Measurements from ENCODE around the gene STAT4.
A peak's percentile ranks its signal among the peaks of the same experiment; 100 is the strongest.

Gene STAT4

DNA sequence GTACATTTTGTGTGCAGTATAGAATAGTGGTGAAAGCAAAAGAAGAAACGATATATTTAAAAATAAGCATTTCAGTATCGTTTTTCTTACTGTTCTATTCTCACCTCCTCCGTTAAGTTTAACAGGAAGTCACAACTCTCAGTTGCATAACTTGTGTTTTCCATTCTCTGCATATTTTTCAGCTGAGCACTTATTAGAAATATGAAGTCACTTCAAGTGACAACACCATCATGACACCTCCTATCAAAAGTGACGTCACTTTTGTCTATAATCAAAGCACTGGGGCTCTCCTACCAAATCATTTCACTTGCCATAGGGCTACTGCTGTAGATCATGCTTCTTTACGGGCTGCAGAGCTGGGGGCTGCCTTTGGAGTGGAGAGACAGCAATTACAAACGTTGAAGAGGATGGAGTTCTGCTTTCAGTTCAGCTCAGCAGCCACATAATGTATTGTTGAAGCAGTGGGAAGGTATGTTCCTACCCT lies 36.3 kb downstream of the STAT4 start:
- no peak overlapping the region for H2BK5ac ChIP-seq (ENCODE audit: low read depth, low read length, poor library complexity)
- no peaks in the 10 kb centered on the region for H3K36me3 ChIP-seq (ENCODE audit: control insufficient read depth in 1 of 2, insufficient read depth in 2 of 2, low read length in 2 of 2)
- H3K4ac ChIP-seq (ENCODE audit: low read depth, low read length): no peak overlapping the region
- no peak overlapping the region for H4K91ac ChIP-seq (ENCODE audit: low read depth, low read length)
- H3K18ac ChIP-seq (ENCODE audit: low read length): no peak overlapping the region
- no peak overlapping the region for H3K4me3 ChIP-seq (ENCODE audit: low read depth, low read length)
- H4K8ac ChIP-seq (ENCODE audit: low read depth, low read length): no peak overlapping the region
- no peak overlapping the region for H3K27ac ChIP-seq (ENCODE audit: low read depth, low read length)
- H3K27me3 ChIP-seq (ENCODE audit: insufficient read depth, low read length): no peaks in the 10 kb centered on the region
- H4K12ac ChIP-seq (ENCODE audit: low read depth, low read length): no peak overlapping the region
- H3K9me3 ChIP-seq (ENCODE audit: insufficient read depth, low read depth, low read length): no peaks in the 10 kb centered on the region
- no peak overlapping the region for H3K9ac ChIP-seq (ENCODE audit: low read length)
- H3K79me1 ChIP-seq (ENCODE audit: low read length): no peaks in the 10 kb centered on the region
- no peak overlapping the region for H2AFZ ChIP-seq (ENCODE audit: insufficient read depth, low read length, poor library complexity)
- no peak overlapping the region for H3K14ac ChIP-seq (ENCODE audit: low read length)
- H3K4me1 ChIP-seq (ENCODE audit: control insufficient read depth in 1 of 2, insufficient read depth in 2 of 2, low read length in 2 of 2): no peaks in the 10 kb centered on the region
- H2AK5ac ChIP-seq (ENCODE audit: low read length): no peak overlapping the region
- no peak overlapping the region for H3K23ac ChIP-seq (ENCODE audit: low read length)
- peak; percentile 22 to 87 for DNase-seq
- no peak overlapping the region for H2BK12ac ChIP-seq (ENCODE audit: low read length)
- H3K4me2 ChIP-seq (ENCODE audit: low read length): no peak overlapping the region
- WGBS (ENCODE audit: extremely low coverage, insufficient coverage, insufficient read length): no CpG with 5 or more reads among the region's 6 CpGs
- H2BK120ac ChIP-seq (ENCODE audit: insufficient read depth, low read length, poor library complexity): no peak overlapping the region
- no peaks in the 10 kb centered on the region for H3K79me2 ChIP-seq (ENCODE audit: control insufficient read depth, insufficient read depth, low read length, poor library complexity)

DNA sequence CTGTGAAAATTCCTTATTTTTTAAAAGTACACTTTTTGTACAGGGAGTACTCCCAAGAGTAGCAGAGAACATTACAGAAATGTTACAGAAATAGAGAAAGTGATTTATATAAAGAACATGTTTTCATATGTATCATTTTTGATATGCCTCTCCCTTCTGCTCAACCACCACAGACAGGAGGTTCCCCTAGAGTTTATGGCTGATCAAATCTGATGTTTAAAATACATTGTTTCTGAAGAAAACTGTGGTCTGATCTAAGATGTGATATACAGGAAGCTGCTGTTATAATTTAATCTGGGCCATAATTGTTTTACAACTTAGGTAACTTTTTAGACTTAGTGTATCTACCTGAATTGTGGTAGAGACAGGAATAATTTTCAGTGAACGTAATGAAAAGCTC lies 37.0 kb downstream of the STAT4 start:
- WGBS (ENCODE audit: extremely low coverage, insufficient coverage, insufficient read length): no CpG with 5 or more reads among the region's 1 CpG
- DNase-seq: no peak
- H3K9ac ChIP-seq (ENCODE audit: low read length): no peak overlapping the region

DNA sequence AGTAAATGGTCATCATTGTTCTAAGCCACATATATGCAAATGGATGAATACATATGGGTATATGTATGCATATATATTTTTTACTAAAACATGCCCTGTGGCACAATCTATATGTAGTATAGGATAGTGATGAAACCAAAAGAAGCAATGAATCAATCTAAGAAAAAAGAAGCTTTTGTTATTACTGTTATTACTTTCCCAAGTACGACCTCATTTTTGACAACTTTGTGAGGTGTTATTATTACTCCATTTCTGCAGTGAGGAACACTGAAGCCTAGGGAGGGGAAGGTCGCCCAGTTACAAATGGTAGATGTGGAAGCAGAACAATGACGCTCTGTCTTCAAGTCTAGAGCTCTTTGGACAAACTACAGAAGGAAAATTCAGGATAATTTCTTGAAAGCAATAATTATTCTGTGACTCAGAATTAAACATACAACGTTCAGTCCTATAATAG lies 38.3 kb downstream of the STAT4 start:
- Histone ChIP-seq H2AK5ac (ENCODE audit: low read length) (no peak overlapping the region), H2BK5ac (ENCODE audit: low read depth, low read length, poor library complexity) (no peak overlapping the region), H3K4me1 (ENCODE audit: control insufficient read depth in 1 of 2, insufficient read depth in 2 of 2, low read length in 2 of 2) (no peaks in the 10 kb centered on the region), H2AFZ (ENCODE audit: insufficient read depth, low read length, poor library complexity) (no peak overlapping the region), H3K23ac (ENCODE audit: low read length) (no peak overlapping the region), H4K91ac (ENCODE audit: low read depth, low read length) (no peak overlapping the region), H4K8ac (ENCODE audit: low read depth, low read length) (no peak overlapping the region), H3K79me1 (ENCODE audit: low read length) (no peaks in the 10 kb centered on the region), H3K4me2 (ENCODE audit: low read length) (no peak overlapping the region), H3K14ac (ENCODE audit: low read length) (no peak overlapping the region), H2BK12ac (ENCODE audit: low read length) (no peak overlapping the region), H3K9ac (ENCODE audit: low read length) (no peak overlapping the region), H3K36me3 (ENCODE audit: control insufficient read depth in 1 of 2, insufficient read depth in 2 of 2, low read length in 2 of 2) (no peaks in the 10 kb centered on the region), H3K9me3 (ENCODE audit: insufficient read depth, low read depth, low read length) (no peaks in the 10 kb centered on the region), H4K12ac (ENCODE audit: low read depth, low read length) (no peak overlapping the region), H3K4ac (ENCODE audit: low read depth, low read length) (no peak overlapping the region), H3K4me3 (ENCODE audit: low read depth, low read length) (no peak overlapping the region), H3K27ac (ENCODE audit: low read depth, low read length) (no peak overlapping the region), H2BK120ac (ENCODE audit: insufficient read depth, low read length, poor library complexity) (no peak overlapping the region), H3K18ac (ENCODE audit: low read length) (no peak overlapping the region), H3K79me2 (ENCODE audit: control insufficient read depth, insufficient read depth, low read length, poor library complexity) (no peaks in the 10 kb centered on the region), H3K27me3 (ENCODE audit: insufficient read depth, low read length) (no peaks in the 10 kb centered on the region)
- no peak for DNase-seq
- WGBS (ENCODE audit: extremely low coverage, insufficient coverage, insufficient read length): no CpG with 5 or more reads among the region's 4 CpGs

More for the DNA sequence above, 37.0 kb downstream of the STAT4 start:
- H2AK5ac ChIP-seq (ENCODE audit: low read length): no peak overlapping the region
- H4K12ac ChIP-seq (ENCODE audit: low read depth, low read length): no peak overlapping the region
- H2BK12ac ChIP-seq (ENCODE audit: low read length): no peak overlapping the region
- no peaks in the 10 kb centered on the region for H3K79me1 ChIP-seq (ENCODE audit: low read length)
- H3K23ac ChIP-seq (ENCODE audit: low read length): no peak overlapping the region
- H3K9me3 ChIP-seq (ENCODE audit: insufficient read depth, low read depth, low read length): no peaks in the 10 kb centered on the region
- H3K4me2 ChIP-seq (ENCODE audit: low read length): no peak overlapping the region
- no peaks in the 10 kb centered on the region for H3K36me3 ChIP-seq (ENCODE audit: control insufficient read depth in 1 of 2, insufficient read depth in 2 of 2, low read length in 2 of 2)
- no peak overlapping the region for H4K91ac ChIP-seq (ENCODE audit: low read depth, low read length)
- H3K4ac ChIP-seq (ENCODE audit: low read depth, low read length): no peak overlapping the region
- H3K79me2 ChIP-seq (ENCODE audit: control insufficient read depth, insufficient read depth, low read length, poor library complexity): no peaks in the 10 kb centered on the region
- no peaks in the 10 kb centered on the region for H3K27me3 ChIP-seq (ENCODE audit: insufficient read depth, low read length)
- no peak overlapping the region for H3K27ac ChIP-seq (ENCODE audit: low read depth, low read length)
- no peak overlapping the region for H3K4me3 ChIP-seq (ENCODE audit: low read depth, low read length)
- H3K14ac ChIP-seq (ENCODE audit: low read length): no peak overlapping the region
- H4K8ac ChIP-seq (ENCODE audit: low read depth, low read length): no peak overlapping the region
- H2BK5ac ChIP-seq (ENCODE audit: low read depth, low read length, poor library complexity): no peak overlapping the region
- no peak overlapping the region for H2AFZ ChIP-seq (ENCODE audit: insufficient read depth, low read length, poor library complexity)
- no peaks in the 10 kb centered on the region for H3K4me1 ChIP-seq (ENCODE audit: control insufficient read depth in 1 of 2, insufficient read depth in 2 of 2, low read length in 2 of 2)
- no peak overlapping the region for H2BK120ac ChIP-seq (ENCODE audit: insufficient read depth, low read length, poor library complexity)
- no peak overlapping the region for H3K18ac ChIP-seq (ENCODE audit: low read length)

DNA sequence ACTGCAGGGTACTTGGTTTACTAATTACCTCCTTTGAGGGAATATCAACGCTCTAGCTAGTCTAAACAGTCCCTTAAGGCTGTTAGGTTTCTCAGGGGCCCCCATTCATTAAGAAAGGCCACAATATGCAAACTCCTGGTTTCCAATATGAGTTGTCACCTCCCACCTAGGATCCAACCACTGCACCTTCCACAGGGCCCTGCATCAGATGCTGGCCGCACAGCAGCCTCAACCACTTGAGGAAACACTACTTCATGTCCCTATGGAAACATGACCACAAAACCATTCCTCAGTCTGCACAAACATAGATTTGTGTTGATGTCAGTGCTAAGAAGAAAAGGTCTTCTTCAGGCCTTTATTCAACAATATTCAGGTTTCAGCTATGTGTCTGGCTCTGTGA lies 40.9 kb downstream of the STAT4 start:
- no peak for DNase-seq
- Histone ChIP-seq H3K79me2 (ENCODE audit: control insufficient read depth, insufficient read depth, low read length, poor library complexity) (no peaks in the 10 kb centered on the region), H3K36me3 (ENCODE audit: control insufficient read depth in 1 of 2, insufficient read depth in 2 of 2, low read length in 2 of 2) (no peaks in the 10 kb centered on the region), H3K4me1 (ENCODE audit: control insufficient read depth in 1 of 2, insufficient read depth in 2 of 2, low read length in 2 of 2) (no peaks in the 10 kb centered on the region), H3K9ac (ENCODE audit: low read length) (no peak overlapping the region), H3K14ac (ENCODE audit: low read length) (no peak overlapping the region), H2BK5ac (ENCODE audit: low read depth, low read length, poor library complexity) (no peak overlapping the region), H3K9me3 (ENCODE audit: insufficient read depth, low read depth, low read length) (no peaks in the 10 kb centered on the region), H3K23ac (ENCODE audit: low read length) (no peak overlapping the region), H2AFZ (ENCODE audit: insufficient read depth, low read length, poor library complexity) (no peak overlapping the region), H3K4me3 (ENCODE audit: low read depth, low read length) (no peak overlapping the region), H3K79me1 (ENCODE audit: low read length) (no peaks in the 10 kb centered on the region), H3K4me2 (ENCODE audit: low read length) (no peak overlapping the region), H4K8ac (ENCODE audit: low read depth, low read length) (no peak overlapping the region), H3K4ac (ENCODE audit: low read depth, low read length) (no peak overlapping the region), H3K18ac (ENCODE audit: low read length) (no peak overlapping the region), H4K91ac (ENCODE audit: low read depth, low read length) (no peak overlapping the region), H2AK5ac (ENCODE audit: low read length) (no peak overlapping the region), H4K12ac (ENCODE audit: low read depth, low read length) (no peak overlapping the region), H3K27ac (ENCODE audit: low read depth, low read length) (no peak overlapping the region), H2BK12ac (ENCODE audit: low read length) (no peak overlapping the region), H2BK120ac (ENCODE audit: insufficient read depth, low read length, poor library complexity) (no peak overlapping the region), H3K27me3 (ENCODE audit: insufficient read depth, low read length) (no peaks in the 10 kb centered on the region)
- no CpG with 5 or more reads among the region's 2 CpGs for WGBS (ENCODE audit: extremely low coverage, insufficient coverage, insufficient read length)

Measured in trophoblast cell (in vitro differentiated cells and primary cell).